Lower leg skin (tissue), 4 donors: Measurements from ENCODE around the gene DDX10. TPM values are rescaled to one million over a fixed set of nuclear protein-coding genes. Genes with fewer than 3 reads are reported as not detected.

Experiments
- DNase-seq, 2 donors: peaks; one replicate each; pipeline ENCODE4 v3.0.0-alpha.2; 2019; ENCODE audit warnings: low spot score in 2 of 2
- H3K4me3 ChIP-seq: fragments of 200-600 bp; sonication (generic); 2 replicates; pipeline ENCODE4 v1.5.1; 2017; ENCODE audit warnings: mild to moderate bottlenecking, low read depth; ENCODE audit not compliant: poor library complexity, severe bottlenecking
- POLR2A ChIP-seq, 2 donors: fragments of 450-650 bp; IDR thresholded peaks; one replicate each; pipeline ENCODE4 v1.6.1; 2016 to 2017; ENCODE audit warnings: antibody characterized with exemption in 2 of 2, mild to moderate bottlenecking in 1 of 2, moderate library complexity in 1 of 2
- WGBS, 2 donors: methylation state at CpG; one replicate each; pipeline ENCODE4 v1.1.5; 2018; 5-methylcytosine and 5-hydroxymethylcytosine counted together
- intact Hi-C: fragments of 100-400 bp; cut with DNase I; formaldehyde crosslinking; loops from one replicate; pipeline ENCODE4 v1.15.0; 2023; ENCODE audit warnings: low total_unique reads
- total RNA-seq, 4 donors: library from RNA; depleted of rRNA; stranded (reverse); fragments of >200 nt; gene quantifications; one replicate each; pipeline ENCODE4 v1.1.0, GENCODE V29; 2016
- TF ChIP-seq, protein P1 (sequence below), 3 donors: fragments of 450-650 bp; IDR thresholded peaks; one replicate each; pipeline ENCODE4 v1.5.1; 2016; ENCODE audit warnings: antibody characterized with exemption in 3 of 3, mild to moderate bottlenecking in 3 of 3, moderate library complexity in 2 of 3

Gene DDX10
- total RNA-seq, 4 donors from 2014 or later = 18.4 to 33.5 (median 22.2) TPM

- intact Hi-C loops = no loop called here
- no peak overlapping the region for H3K4me3 ChIP-seq
- DNase-seq = no peak
- TF ChIP-seq, protein P1, sequence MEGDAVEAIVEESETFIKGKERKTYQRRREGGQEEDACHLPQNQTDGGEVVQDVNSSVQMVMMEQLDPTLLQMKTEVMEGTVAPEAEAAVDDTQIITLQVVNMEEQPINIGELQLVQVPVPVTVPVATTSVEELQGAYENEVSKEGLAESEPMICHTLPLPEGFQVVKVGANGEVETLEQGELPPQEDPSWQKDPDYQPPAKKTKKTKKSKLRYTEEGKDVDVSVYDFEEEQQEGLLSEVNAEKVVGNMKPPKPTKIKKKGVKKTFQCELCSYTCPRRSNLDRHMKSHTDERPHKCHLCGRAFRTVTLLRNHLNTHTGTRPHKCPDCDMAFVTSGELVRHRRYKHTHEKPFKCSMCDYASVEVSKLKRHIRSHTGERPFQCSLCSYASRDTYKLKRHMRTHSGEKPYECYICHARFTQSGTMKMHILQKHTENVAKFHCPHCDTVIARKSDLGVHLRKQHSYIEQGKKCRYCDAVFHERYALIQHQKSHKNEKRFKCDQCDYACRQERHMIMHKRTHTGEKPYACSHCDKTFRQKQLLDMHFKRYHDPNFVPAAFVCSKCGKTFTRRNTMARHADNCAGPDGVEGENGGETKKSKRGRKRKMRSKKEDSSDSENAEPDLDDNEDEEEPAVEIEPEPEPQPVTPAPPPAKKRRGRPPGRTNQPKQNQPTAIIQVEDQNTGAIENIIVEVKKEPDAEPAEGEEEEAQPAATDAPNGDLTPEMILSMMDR (IDR thresholded peaks at IDR 0.05) = no peak
- no peak for TF ChIP-seq POLR2A (IDR thresholded peaks at IDR 0.05)
- 83% methylated on average over 6 of the region's 6 CpGs for WGBS, 2 donors
Measured at GRCh38 chr11:108983636-108984420, 319.0 kb downstream of the DDX10 start.

DNA sequence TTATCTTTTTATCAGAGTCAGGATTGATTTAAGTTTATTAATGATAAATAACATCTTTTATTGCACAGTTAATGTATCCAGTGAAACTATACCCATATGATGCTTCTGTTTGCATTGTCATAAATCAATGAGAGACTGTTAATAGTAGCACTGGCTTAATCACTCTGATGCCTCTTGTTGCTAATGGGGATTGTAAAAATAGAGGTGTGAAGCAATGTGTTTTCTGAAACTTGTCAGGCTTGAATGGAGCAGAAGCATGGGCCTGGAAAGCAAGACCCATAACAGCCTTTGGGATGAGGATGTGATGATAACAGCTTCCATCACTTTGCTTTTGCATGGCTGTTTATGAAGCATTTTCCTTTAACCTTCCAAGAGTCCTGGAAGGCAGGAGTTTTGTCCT is 319.7 kb downstream of the DDX10 start:
- H3K4me3 ChIP-seq = no peak overlapping the region
- intact Hi-C loops = no loop called here
- no peak for DNase-seq
- TF ChIP-seq POLR2A (IDR thresholded peaks at IDR 0.05) = no peak
- TF ChIP-seq, protein P1 (IDR thresholded peaks at IDR 0.05) = no peak

- 57 to 62% methylated on average over 3 of the region's 3 CpGs for WGBS, 2 donors
- DNase-seq = no peak
- H3K4me3 ChIP-seq = no peak overlapping the region
- intact Hi-C loops = no loop called here
- TF ChIP-seq POLR2A (IDR thresholded peaks at IDR 0.05) = no peak
- TF ChIP-seq, protein P1 (IDR thresholded peaks at IDR 0.05) = no peak
Measured at GRCh38 chr11:108985236-108985944, 320.5 kb downstream of the DDX10 start.

DNA sequence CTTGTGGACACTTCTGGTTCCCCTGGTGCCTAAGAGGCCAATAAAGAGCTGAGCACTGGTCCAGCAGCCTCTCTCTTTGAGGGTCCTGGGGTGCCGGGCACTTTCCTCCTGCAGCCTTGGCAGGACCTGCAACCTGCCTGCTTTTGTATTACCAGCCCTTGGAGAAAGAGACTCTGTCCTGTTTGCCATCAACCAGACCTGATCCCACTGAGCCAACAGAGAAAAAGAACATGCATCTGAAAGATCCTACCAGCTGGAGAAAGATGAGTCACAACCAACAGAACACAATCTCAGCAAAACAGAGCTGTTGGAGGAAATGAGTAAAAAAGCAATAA is 321.0 kb downstream of the DDX10 start:
- intact Hi-C loops = no loop called here
- WGBS, 2 donors = 92 to 94% methylated on average over 1 of the region's 1 CpG
- H3K4me3 ChIP-seq = no peak overlapping the region
- no peak for DNase-seq
- TF ChIP-seq, protein P1 (IDR thresholded peaks at IDR 0.05) = no peak
- no peak for TF ChIP-seq POLR2A (IDR thresholded peaks at IDR 0.05)

Other genes starting within 250 kb of the DDX10 start
- gene C11orf65, start 197.5 kb upstream of the DDX10 start, total RNA-seq = 1 to 10 TPM in 1 of 4 donors, under 1 TPM in 2, not detected in 1; 0.19 to 1.3 (median 0.30) TPM
- 10 to 100 TPM; 13.1 to 27.0 (median 15.8) TPM for gene POGLUT3, start 166.7 kb upstream of the DDX10 start, total RNA-seq
- gene EXPH5, start 71.3 kb upstream of the DDX10 start, total RNA-seq = 100 to 1,000 TPM; 122 to 160 (median 139) TPM